Neural cell (in vitro differentiated cells): ENCODE measurements around the gene TMIGD3. TPM values are rescaled to one million over a fixed set of nuclear protein-coding genes. Genes with fewer than 3 reads are reported as not detected.

Experiments
- H2AFZ ChIP-seq: fragments of 200-600, 300-800 bp; sonication (generic), shearing (Covaris generic); 2 replicates; pipeline ENCODE4 v1.6.0; 2014; ENCODE audit warnings: low read depth, mild to moderate bottlenecking, antibody characterized with exemption, low read length, moderate library complexity
- H3F3A ChIP-seq: fragments of 200-600 bp; shearing (Covaris generic); 2 replicates; pipeline ENCODE4 v1.6.1; 2016; ENCODE audit warnings: mild to moderate bottlenecking, moderate library complexity, mixed read lengths, antibody characterized with exemption, low read length; ENCODE audit not compliant: insufficient read depth, poor library complexity, severe bottlenecking
- H3K27ac ChIP-seq: fragments of 200-600, 300-800 bp; sonication (generic), shearing (Covaris generic); 2 replicates; pipeline ENCODE4 v1.5.1; 2014; ENCODE audit warnings: mild to moderate bottlenecking, low read length, moderate library complexity
- H3K27me3 ChIP-seq: fragments of 300-800, 200-600 bp; sonication (generic), shearing (Covaris generic); 2 replicates; pipeline ENCODE4 v1.6.0; 2014; ENCODE audit warnings: mild to moderate bottlenecking, low read depth, low read length, moderate library complexity; ENCODE audit not compliant: insufficient read depth
- H3K36me3 ChIP-seq: fragments of 300-800, 200-600 bp; sonication (generic), shearing (Covaris generic); 2 replicates; pipeline ENCODE4 v1.5.1; 2014; ENCODE audit warnings: mild to moderate bottlenecking, antibody characterized with exemption, low read length, moderate library complexity; ENCODE audit not compliant: insufficient read depth
- H3K4me2 ChIP-seq: fragments of 300-800, 200-600 bp; sonication (generic), shearing (Covaris generic); 2 replicates; pipeline ENCODE4 v1.6.0; 2014; ENCODE audit warnings: mild to moderate bottlenecking, low read length
- H3K4me3 ChIP-seq: fragments of 300-800, 200-600 bp; sonication (generic), shearing (Covaris generic); 2 replicates; pipeline ENCODE4 v1.5.1; 2014; ENCODE audit warnings: mild to moderate bottlenecking, low read length, moderate library complexity
- H3K79me2 ChIP-seq: fragments of 200-600 bp; shearing (Covaris generic); replicated peaks from 2 replicates; pipeline ENCODE4 v1.6.0; 2014; ENCODE audit warnings: mild to moderate bottlenecking, low read length, moderate library complexity; ENCODE audit not compliant: insufficient read depth
- H3K9ac ChIP-seq: fragments of 300-800, 200-600 bp; sonication (generic), shearing (Covaris generic); 2 replicates; pipeline ENCODE4 v1.6.1; 2016; ENCODE audit warnings: mild to moderate bottlenecking, low read length, mixed read lengths
- H3K9me2 ChIP-seq: fragments of 200-600 bp; shearing (Covaris generic); 2 replicates; pipeline ENCODE4 v1.6.1; 2016; ENCODE audit warnings: mild to moderate bottlenecking, low read length, mixed read lengths; ENCODE audit not compliant: insufficient read depth
- H3K9me3 ChIP-seq: fragments of 200-600, 300-800 bp; sonication (generic), shearing (Covaris generic); 2 replicates; pipeline ENCODE4 v1.6.1; 2016; ENCODE audit warnings: mild to moderate bottlenecking, mixed run types, low read length, moderate library complexity, mixed read lengths
- H4K20me1 ChIP-seq: fragments of 200-600 bp; shearing (Covaris generic); 2 replicates; pipeline ENCODE4 v1.6.1; 2016; ENCODE audit warnings: mild to moderate bottlenecking, mixed run types; ENCODE audit not compliant: insufficient read depth
- EP300 ChIP-seq: fragments of 450-650 bp; conservative IDR thresholded peaks from 2 replicates; pipeline ENCODE4 v1.6.1; 2014; ENCODE audit warnings: antibody characterized with exemption, mild to moderate bottlenecking, moderate library complexity; ENCODE audit not compliant: poor library complexity, severe bottlenecking
- EZH2 ChIP-seq: fragments of 200-600, 300-800 bp; shearing (Covaris generic), sonication (generic); IDR thresholded peaks from 2 replicates; pipeline ENCODE4 v1.6.1; 2014; ENCODE audit warnings: antibody characterized with exemption, low read length, borderline replicate concordance, mild to moderate bottlenecking; ENCODE audit not compliant: insufficient read depth, poor library complexity, severe bottlenecking
- MXI1 ChIP-seq: fragments of 450-650 bp; conservative IDR thresholded peaks from 2 replicates; pipeline ENCODE4 v1.6.1; 2014; ENCODE audit warnings: antibody characterized with exemption, mild to moderate bottlenecking; ENCODE audit not compliant: poor library complexity, severe bottlenecking
- POLR2AphosphoS5 ChIP-seq: IDR thresholded peaks from 2 replicates; pipeline ENCODE4 v1.6.1; 2012
- RAD21 ChIP-seq: fragments of 450-650 bp; conservative IDR thresholded peaks from 2 replicates; pipeline ENCODE4 v1.6.1; 2014; ENCODE audit warnings: antibody characterized with exemption, mild to moderate bottlenecking, moderate library complexity
- REST ChIP-seq: IDR thresholded peaks from 2 replicates; pipeline ENCODE4 v1.6.1; 2012; ENCODE audit warnings: borderline replicate concordance
- SMC3 ChIP-seq: fragments of 450-650 bp; conservative IDR thresholded peaks from 2 replicates; pipeline ENCODE4 v1.6.1; 2014; ENCODE audit warnings: antibody characterized with exemption, mild to moderate bottlenecking, moderate library complexity; ENCODE audit not compliant: poor library complexity
- TAF1 ChIP-seq: IDR thresholded peaks from 2 replicates; pipeline ENCODE4 v1.6.1; 2012; ENCODE audit warnings: low read depth
- polyA plus RNA-seq: library from polyadenylated mRNA; depleted of rRNA; stranded (reverse); fragments of >200 nt; gene quantifications from 2 replicates; pipeline ENCODE4 v1.2.3, GENCODE V29; 2014
- TF ChIP-seq, protein P1 (sequence below): fragments of 450-650 bp; IDR thresholded peaks from 2 replicates; pipeline ENCODE4 v1.5.1; 2014; ENCODE audit warnings: antibody characterized with exemption, mild to moderate bottlenecking, moderate library complexity; ENCODE audit not compliant: poor library complexity, severe bottlenecking

Gene TMIGD3
- polyA plus RNA-seq, 1 donor from 2014 or later = not detected

- Histone ChIP-seq H3K27me3 (no peaks in the 10 kb centered on the region), H4K20me1 (no peaks in the 10 kb centered on the region), H3K4me2 (no peak overlapping the region), H3F3A (no peaks in the 10 kb centered on the region), H3K79me2 (no peaks in the 10 kb centered on the region), H3K27ac (no peak overlapping the region), H3K36me3 (no peaks in the 10 kb centered on the region), H3K4me3 (no peak overlapping the region), H3K9me3 (no peaks in the 10 kb centered on the region), H2AFZ (no peak overlapping the region), H3K9me2 (no peaks in the 10 kb centered on the region), H3K9ac (no peak overlapping the region)
- no peak for TF ChIP-seq EP300
- no peak for TF ChIP-seq POLR2AphosphoS5
- no peak for TF ChIP-seq MXI1
- TF ChIP-seq, protein P1, sequence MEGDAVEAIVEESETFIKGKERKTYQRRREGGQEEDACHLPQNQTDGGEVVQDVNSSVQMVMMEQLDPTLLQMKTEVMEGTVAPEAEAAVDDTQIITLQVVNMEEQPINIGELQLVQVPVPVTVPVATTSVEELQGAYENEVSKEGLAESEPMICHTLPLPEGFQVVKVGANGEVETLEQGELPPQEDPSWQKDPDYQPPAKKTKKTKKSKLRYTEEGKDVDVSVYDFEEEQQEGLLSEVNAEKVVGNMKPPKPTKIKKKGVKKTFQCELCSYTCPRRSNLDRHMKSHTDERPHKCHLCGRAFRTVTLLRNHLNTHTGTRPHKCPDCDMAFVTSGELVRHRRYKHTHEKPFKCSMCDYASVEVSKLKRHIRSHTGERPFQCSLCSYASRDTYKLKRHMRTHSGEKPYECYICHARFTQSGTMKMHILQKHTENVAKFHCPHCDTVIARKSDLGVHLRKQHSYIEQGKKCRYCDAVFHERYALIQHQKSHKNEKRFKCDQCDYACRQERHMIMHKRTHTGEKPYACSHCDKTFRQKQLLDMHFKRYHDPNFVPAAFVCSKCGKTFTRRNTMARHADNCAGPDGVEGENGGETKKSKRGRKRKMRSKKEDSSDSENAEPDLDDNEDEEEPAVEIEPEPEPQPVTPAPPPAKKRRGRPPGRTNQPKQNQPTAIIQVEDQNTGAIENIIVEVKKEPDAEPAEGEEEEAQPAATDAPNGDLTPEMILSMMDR = no peak
Observed at GRCh38 chr1:111468717-111469100, 34.7 kb downstream of the TMIGD3 start.

- no peak overlapping the region for H3K4me2 ChIP-seq
- no peaks in the 10 kb centered on the region for H3K27me3 ChIP-seq
- H3F3A ChIP-seq = no peaks in the 10 kb centered on the region
- no peak overlapping the region for H3K4me3 ChIP-seq
- H4K20me1 ChIP-seq = no peaks in the 10 kb centered on the region
- H3K36me3 ChIP-seq = no peaks in the 10 kb centered on the region
- H3K9me2 ChIP-seq = no peaks in the 10 kb centered on the region
- H3K79me2 ChIP-seq = no peaks in the 10 kb centered on the region
- H3K9me3 ChIP-seq = no peaks in the 10 kb centered on the region
- TF ChIP-seq, protein P1 = no peak
- TF ChIP-seq REST (no peak), EP300 (no peak), RAD21 (no peak), TAF1 (no peak), SMC3 (no peak), EZH2 (no peak), MXI1 (no peak), POLR2AphosphoS5 (no peak)
- no peak overlapping the region for H3K9ac ChIP-seq
- H2AFZ ChIP-seq = no peak overlapping the region
- no peak overlapping the region for H3K27ac ChIP-seq
Observed at GRCh38 chr1:111467865-111468716, 35.3 kb downstream of the TMIGD3 start.
